Cardiac septum (tissue), 1 donor: ENCODE data around the gene COL18A1. TPM values are rescaled to one million over a fixed set of nuclear protein-coding genes. Genes with fewer than 3 reads are reported as not detected.

Experiments used
- DNase-seq: peaks from one replicate; pipeline ENCODE4 v3.0.0-alpha.2; 2020; ENCODE audit warnings: low spot score
- intact Hi-C: fragments of 100-400 bp; cut with DNase I; formaldehyde crosslinking; loops from one replicate; pipeline ENCODE4 v1.14.0; 2022
- total RNA-seq: library from RNA; stranded (reverse); fragmentation: NEBNext Ultra II Directional; extraction: Animal tissue kit (Norgen Biotek cat#: 25700); gene quantifications from one replicate; pipeline ENCODE4 v1.2.1, GENCODE V29; 2021
- donor health status: DM: no; HTN: no; CAD: no.

The COL18A1 gene
- total RNA-seq, 1 donor from 2014 or later, result 77.0 TPM

DNA sequence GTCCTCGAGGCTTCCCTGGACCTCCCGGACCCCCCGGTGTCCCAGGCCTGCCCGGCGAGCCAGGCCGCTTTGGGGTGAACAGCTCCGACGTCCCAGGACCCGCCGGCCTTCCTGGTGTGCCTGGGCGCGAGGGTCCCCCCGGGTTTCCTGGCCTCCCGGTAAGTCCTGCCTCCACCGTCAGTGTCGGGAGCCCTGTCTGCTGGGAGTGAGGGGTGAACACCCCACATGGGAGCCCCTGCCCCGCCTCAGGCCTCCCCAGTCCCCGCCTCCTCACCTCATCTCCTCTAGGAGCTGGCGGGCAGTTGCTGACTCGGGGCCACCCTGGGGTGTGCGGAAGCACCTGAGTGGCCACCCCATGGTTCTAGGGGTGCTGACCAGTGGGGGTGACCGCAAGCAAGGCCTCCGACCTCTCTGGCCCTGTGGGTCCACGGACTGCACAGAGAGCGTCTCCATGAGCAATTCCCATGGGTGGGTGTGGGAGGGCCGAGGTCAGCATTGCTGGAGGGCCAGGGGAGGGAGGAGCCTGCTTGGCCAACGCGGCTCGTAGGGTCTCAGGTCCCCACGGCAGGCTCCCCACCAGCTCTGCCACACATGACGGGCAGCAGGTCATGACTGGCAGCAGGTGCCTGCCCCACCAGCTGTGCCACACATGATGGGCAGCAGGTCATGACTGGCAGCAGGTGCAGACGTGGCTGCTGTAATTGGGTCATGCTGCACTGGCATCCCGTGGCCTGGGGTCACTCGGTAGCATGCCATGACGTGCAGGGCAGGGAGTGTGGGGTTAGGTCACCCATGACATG lies 75.9 kb downstream of the COL18A1 start:
- intact Hi-C loops, result no loop called here
- DNase-seq, result no peak

DNA sequence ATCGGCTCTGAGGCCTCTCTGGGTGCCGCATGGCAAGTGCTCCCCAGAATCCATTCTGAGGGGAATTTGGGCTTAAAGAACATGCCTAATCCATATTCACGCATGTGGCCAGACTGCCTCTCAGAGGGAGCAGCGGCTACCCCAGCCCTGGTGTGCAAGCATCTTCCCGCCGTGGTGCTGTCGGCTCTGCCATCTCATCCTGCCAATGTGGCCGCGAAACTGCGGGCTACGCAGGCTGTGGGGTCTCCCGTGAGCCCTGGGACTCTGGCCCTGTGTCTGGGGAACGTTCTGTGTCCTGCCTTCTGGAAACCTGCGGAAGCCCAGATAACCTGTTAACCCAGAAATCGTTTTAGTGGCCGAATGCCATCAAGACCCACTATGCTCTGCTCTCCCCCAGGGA lies 76.6 kb downstream of the COL18A1 start:
- no peak for DNase-seq
- intact Hi-C loops, result no loop called here

- intact Hi-C loops, result no loop called here
- no peak for DNase-seq
Measured at GRCh38 chr21:45481977-45482898, 77.3 kb downstream of the COL18A1 start.

DNA sequence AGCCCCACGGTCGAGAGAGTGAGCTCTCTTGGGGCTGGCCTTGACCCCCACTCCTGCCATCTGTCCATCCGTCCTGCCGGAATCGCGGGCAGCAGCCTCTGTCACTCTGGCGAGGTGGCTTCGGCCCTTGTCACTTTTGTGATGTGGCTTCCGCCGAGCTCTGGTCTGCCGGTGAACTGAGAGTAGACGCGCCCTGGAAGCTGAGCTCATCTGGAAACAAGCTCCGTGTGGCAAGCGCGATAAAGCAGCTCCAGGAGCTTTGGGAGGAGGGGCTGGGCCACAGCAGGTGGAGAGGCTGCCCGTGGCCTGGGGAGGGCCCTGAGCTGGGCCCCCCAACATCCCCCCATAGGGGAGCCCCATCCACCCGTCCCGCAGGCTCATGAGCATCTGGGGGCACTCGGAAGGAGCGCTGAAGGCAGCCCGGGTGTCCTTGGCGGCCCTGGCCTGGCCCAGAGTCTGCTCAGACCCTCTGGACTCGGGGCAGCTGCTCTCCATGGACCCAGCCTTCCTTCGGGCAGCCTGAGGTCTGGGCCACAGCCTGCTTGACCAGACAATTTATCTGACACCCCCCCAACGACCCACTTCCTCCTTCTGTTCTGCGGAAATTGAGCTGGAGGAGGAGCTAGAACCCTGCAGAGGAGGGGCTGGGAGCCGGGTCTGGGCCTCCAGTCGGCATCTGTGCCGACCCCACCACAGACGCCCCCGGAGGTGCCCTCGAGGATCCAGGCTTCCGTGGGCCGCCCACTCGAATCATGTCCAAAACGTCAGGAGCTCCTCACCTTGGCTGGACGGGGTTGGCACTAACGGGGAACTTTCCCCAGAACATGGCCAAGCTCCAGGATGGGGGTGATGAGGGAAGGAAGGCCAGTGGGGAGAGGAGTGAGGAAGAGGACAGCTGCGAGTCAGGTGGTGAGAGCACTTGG lies 78.2 kb downstream of the COL18A1 start:
- no peak for DNase-seq

GRCh38 chr21:45484318-45484717 lies 79.4 kb downstream of the COL18A1 start:
- no peak for DNase-seq
- intact Hi-C loops, result no loop called here

More for the DNA sequence above, 78.2 kb downstream of the COL18A1 start:
- intact Hi-C loops, result no loop called here

DNA sequence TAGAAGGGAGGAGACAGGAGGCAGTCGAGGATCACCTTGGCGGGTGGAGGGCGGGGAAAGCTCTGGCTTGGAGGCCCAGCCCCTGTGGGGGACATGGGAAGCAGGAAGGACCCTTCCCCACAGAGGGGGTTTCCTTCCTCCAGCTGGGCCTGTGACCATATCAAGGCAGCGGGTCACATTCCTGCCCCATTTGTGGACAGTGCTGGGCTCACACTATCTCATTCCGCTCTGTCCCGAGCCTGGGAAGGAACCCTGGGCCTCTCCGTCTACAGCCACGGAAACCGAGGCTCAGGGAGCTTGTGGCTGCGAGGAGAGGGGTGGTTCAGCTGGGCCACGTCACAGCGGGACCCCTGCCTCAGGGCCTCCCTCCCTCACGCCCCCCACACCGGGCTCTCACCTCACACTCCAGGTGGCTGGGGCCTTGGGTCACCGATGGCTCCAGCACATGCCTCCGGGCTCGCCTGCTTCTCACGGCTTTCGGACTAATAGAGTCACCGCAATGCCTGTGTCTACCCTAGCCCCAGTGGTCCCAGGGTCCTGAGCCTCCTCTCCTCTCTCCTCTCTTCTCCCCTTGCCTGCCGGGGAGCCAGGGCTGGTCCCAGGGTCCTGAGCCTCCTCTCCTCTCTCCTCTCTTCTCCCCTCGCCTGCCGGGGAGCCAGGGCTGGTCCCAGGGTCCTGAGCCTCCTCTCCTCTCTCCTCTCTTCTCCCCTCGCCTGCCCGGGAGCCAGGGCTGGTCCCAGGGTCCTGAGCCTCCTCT lies 80.9 kb downstream of the COL18A1 start:
- no peak for DNase-seq
- intact Hi-C loops, result no loop called here

GRCh38 chr21:45486443-45487160 lies 81.6 kb downstream of the COL18A1 start:
- DNase-seq, result no peak

GRCh38 chr21:45487161-45487806 lies 82.3 kb downstream of the COL18A1 start:
- intact Hi-C loops, result no loop called here

More at GRCh38 chr21:45486443-45487160, 81.6 kb downstream of the COL18A1 start:
- intact Hi-C loops, result no loop called here

GRCh38 chr21:45487891-45488600 lies 83.1 kb downstream of the COL18A1 start:
- intact Hi-C loops, result no loop called here
- no peak for DNase-seq

More at GRCh38 chr21:45487161-45487806, 82.3 kb downstream of the COL18A1 start:
- no peak for DNase-seq

DNA sequence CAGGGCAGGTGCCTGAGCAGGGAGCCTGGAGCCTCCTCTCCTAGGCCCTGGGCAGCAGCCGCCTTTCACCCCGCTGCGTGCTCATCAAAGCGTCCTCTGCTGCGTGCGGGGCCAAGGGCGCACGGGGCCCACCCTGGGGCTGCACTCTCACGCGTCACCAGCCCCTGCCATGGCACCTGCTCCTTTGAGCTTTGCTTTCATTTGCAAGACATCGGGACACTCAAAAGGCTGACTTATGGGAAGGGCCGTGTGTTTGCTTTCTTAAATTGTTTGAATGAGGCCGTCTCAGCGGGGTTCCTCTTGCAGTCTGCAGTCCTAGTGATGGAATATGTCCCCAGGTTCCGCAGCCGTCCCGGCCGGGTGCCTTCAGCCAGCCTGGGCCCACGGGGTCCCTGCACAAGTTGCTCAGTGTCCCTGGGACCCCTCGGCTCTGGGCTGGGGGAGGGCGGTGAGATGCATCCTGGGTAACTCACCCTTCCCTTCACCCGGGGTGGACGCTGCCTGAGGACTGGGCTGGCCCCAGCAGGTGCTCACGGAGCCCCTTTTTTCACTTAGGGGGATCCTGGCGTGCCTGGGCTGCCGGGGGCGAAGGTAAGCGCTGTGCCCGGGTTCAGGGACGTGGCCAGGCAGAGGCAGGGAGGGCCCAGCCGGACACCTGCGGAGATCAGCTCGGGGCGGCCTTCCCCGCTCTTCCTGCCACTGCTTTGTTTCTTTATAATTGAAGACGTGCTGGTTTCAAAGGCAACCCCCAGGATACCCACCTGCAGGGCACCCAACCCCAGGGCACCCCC lies 84.2 kb downstream of the COL18A1 start:
- intact Hi-C loops, result no loop called here
- no peak for DNase-seq

- no peak for DNase-seq
- intact Hi-C loops, result no loop called here
Measured at GRCh38 chr21:45489722-45489982, 84.7 kb downstream of the COL18A1 start.

DNA sequence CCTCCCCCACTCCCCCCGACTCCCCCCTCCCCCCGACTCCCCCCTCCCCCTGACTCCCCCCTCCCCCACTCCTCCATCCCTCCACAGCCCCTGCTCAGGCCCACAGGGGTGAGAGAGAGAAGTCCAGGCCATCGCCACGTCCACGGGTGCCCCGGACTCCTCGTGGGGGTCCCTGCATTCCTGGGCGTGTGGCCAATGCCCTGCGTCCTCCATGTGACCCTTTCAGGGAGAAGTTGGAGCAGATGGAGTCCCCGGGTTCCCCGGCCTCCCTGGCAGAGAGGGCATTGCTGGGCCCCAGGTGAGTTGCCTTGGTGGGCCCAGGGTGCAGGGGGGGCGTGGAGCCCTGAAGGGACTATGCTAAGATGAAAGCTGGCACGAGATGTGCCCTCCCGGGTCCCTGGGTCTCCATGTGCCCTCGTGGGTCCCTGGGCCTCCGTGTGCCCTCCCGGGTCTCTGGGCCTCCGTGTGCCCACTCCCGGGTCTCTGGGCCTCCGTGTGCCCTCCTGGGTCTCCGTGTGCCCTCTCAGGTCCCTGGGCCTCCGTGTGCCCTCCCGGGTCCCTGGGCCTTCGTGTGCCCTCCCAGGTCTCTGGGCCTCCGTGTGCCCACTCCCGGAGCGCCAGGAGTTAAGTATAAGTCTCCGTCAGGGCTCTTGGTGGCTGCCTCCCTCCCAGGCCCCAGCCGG lies 85.2 kb downstream of the COL18A1 start:
- DNase-seq, result no peak
- intact Hi-C loops, result no loop called here

DNA sequence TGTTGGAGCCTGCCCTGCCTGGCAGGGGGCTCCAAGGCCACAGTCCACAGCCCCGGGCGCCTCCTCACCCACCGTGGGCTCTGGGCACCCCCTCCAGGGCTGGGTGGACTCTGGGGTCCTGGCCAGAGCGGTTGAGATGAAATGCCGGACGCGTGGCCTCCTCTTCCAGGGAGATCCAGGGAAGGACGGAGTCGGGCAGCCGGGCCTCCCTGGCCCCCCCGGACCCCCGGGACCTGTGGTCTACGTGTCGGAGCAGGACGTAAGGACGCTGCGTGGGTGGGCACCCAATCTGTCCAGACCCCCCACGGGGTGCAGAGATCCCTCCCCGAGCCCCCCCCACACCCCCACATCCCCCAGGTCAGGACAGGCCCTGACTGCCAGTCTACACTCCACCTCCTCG lies 86.1 kb downstream of the COL18A1 start:
- intact Hi-C loops, result no loop called here
- DNase-seq, result no peak

- intact Hi-C loops, result no loop called here
- no peak for DNase-seq
Measured at GRCh38 chr21:45491623-45492022, 86.7 kb downstream of the COL18A1 start.

DNA sequence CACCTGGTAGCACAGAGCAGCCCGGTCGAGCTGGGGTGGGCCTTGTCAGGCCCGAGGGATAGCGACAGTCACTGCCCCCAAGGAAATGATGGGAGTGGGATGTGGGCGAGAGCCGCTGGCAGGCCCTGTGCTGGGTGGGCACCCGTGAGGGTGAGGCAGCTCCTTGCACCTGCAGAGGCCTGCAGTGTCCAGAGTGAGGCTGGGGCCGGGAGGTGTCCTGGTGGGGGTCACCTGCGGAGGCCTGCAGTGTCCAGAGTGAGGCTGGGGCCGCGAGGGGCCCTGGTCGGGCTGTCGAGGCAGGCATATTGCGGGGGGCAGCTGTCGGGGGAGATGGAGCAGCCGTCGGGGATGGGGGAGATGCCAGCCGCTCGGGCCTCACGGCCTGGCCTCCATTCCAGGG lies 87.8 kb downstream of the COL18A1 start:
- no peak for DNase-seq
- intact Hi-C loops, result no loop called here

DNA sequence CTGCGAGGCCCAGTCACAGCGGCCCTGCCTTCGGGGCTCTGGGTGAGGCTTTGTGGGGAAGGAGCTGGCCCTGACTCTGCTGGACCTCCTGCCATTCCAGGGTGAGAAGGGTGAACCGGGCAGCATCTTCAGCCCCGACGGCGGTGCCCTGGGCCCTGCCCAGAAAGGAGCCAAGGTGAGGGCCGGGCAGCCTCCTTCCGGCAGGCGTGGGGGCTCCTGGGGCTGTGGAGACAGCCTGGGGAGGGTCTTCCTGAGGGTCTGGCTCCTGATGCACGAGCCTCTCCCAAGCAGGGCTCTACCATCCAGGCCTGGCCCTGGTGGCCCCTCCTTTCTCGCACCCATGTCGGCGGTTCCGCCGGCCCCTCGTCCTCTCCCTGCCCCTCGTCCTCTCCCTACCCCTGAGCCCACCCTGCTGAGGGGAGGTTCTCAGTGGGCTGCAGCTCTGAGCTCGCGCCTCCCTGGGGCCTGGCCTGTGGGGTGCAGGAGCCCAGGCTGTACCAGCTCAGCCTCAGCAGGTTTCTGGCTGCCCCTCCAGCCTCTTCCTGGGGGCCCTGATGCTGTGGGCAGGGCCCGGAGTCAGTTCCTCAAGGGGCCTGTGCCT lies 88.5 kb downstream of the COL18A1 start:
- intact Hi-C loops, result no loop called here
- no peak for DNase-seq
